GM19324 (cell line): ENCODE results near the gene SLC25A1.

Experiments
- ATAC-seq: cut with Tn5 transposase; IDR thresholded peaks from one replicate; pipeline ENCODE4 v1.9.1; 2021; ENCODE audit warnings: mild to moderate bottlenecking, moderate library complexity; ENCODE audit not compliant: unreplicated experiment, low FRiP score

Gene SLC25A1

DNA sequence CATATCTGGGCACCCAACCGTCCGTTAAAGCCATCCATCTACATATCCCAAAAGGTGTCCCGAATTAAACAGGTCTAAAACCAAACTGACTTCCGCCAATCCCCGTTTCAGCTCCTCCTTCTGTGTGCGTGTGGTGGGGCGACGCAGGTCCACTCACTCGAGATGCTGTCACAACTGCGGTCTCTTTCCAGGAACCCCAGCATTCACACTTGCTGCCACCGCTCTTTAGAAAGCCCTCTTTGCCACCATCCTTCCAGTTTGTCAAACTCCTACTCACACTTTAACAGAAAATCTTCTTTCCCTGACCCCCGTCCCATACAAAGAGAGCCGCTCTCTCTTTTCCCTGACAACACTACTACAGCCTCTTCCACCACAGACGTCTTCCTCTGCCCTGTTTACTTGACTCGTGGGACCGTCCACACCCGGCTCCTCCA lies 34.6 kb downstream of the SLC25A1 start:
- peak; percentile 3 for ATAC-seq

DNA sequence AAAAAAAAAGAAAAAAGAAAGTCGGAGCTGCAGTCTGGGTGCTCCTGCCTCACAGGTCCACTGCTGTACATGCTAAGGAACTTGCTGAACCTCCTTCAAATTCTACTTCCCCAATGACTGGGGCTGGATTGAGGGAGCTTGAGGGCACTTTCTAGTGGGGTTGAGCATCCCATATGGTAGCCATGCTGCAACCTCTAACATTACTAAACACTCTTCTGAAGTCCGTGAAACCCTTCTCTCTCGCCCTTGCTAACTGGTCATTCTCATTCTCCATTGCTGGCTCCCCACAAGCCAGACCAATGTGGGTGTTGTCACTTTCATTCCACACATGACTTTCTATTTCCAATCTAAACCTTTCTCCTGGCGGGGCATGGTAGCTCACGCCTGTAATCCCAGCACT lies 35.3 kb downstream of the SLC25A1 start:
- ATAC-seq: no peak

DNA sequence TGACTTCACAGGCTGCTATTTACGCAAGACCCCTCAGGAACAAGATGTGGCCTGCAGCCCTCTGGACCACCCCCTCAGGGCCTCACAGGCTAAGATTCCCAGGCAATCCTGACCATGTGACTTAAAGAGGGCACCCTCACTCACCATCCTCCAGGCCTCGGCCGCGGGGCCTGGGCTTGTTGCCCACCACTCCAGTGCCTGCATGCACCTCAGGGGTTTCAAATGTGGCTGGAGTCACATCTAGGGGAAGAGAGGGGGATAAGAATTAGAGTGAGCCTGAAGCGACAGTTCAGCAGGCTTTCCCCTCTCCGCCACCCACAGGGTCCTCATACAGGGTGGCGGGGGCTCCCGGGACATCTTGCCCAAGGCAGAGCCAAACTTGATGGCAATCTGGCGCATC lies 36.1 kb downstream of the SLC25A1 start:
- ATAC-seq: no peak

DNA sequence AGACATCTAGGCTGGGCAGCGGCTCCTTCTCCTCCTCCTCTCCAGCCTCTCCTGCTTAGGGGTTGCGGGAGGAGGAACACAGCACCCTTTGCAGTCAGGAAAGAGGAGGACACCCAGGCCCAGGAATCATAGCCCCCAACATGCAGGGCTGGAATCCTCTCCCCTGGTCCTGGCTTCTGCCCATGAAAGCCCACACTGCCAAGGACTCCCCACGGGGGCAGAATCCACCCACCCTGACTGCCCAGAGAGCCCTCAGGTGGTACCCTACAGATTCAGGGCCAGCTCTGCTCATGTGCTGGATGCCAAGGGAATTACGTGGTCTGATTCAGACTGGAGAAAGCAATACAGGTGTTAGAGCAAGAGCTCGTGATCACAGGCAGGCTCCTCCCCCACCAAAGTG lies 38.6 kb downstream of the SLC25A1 start:
- no peak for ATAC-seq

DNA sequence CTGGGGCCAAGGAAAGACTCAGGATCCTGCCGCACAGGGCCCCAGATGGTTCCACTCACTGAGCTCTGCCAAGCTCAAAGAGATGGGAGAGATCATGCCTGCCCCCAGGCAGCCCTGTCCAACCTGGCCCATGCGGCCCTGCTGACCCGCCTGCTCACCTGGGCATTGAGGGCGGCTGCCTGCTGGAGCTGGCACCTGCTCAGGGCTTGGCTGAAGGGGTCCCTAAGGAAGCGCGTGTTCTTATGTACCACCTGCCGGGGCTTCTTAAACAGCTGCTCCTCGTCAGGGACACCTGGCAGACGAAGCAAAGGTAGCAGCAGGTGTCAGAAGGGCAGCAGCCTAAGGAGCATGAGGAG lies 39.6 kb downstream of the SLC25A1 start:
- ATAC-seq: no peak

DNA sequence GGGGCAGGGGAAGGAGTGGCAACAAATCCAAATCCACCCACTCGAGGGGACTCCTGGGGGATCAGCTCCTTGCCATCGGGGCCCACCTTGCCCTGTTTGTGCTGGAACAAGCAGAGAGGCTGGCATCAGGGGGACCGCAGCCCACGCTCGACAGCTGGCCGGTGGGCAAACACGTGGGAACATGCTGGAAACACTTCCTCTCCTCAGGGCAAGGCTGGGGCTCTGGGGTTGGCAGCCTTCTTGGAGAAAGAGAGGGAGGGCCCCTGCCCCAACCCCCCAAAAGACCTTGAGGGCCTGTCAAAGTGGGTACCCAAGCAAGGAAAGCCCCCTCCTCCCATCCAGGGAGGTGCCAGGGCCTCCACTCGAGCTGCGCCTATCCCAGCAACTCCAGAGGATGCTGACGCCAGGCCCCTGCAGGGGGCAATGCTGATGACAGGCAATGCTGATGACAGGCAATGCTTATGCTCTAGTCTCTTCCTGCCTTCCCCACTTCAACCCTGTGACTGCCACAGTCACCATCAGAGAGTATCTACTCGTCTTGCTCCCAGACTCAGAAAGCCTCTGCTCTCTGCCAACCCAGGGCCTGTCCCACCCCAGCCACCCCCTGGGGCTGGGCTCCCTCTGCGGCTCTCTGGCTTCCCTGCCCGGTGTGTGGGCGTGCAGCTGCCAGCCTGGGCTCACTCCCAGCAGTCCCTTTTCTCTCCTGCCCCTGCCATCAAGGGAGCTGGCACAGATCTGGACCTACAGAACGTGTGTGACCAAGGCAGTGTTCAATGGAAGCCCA lies 40.1 kb downstream of the SLC25A1 start:
- ATAC-seq: no peak

DNA sequence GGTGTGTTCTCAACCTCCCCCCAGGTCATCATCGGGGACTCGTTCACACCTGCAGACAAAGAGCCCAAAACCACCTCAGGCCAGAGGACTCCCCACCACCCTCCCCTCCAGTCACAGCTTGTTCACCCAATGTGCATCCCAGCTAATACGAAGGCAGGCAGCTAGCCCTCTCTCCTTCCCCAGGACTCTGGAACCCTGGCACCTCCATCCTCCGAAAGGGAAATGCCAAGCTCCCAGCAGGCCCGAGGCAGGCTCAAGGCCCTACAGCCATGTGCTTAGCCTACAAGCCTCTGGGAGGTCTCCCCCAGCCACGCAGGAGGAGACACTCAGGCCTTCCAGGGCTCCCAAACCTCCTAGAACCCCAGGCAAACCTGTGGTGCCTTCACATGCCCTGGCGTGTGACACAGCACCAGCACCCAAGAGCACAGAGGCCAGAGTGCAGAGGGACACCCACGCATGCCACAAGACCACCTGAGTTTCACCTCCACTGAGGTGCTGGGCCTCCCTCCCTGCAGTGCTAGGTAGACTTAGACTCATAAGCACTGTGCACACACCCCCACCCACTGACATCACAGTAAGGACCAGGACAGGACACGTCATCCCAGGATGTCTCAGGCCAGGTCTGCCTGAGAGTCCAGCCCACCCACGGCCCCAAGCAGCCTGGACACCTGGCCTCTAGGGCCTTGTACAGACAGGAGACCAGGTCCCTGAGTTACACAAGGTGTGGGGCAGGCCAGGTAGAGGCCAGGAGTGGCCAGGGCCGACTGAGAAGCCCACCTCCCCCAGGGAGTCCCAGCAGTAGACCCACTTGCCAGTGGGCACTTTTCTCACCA lies 40.9 kb downstream of the SLC25A1 start:
- no peak for ATAC-seq

DNA sequence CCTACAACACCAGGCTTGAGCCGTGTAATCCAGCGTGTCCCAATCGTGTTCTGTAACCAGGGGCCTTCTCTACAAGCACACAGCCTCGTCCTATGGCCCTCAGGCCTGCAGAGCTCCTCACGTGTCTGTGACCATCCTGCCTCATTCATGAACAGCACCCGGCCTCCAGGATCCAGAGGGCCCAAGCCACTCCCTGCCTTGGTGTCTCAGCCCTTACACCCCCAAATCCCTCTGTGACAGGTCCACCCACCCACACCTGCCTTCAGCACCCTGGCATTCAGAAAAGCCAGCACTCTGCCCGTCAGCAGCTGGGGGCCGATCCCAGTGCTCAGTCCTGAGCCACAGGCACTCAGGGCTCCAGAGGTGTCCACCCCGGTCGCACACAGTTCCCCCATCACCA lies 41.6 kb downstream of the SLC25A1 start:
- ATAC-seq: no peak

DNA sequence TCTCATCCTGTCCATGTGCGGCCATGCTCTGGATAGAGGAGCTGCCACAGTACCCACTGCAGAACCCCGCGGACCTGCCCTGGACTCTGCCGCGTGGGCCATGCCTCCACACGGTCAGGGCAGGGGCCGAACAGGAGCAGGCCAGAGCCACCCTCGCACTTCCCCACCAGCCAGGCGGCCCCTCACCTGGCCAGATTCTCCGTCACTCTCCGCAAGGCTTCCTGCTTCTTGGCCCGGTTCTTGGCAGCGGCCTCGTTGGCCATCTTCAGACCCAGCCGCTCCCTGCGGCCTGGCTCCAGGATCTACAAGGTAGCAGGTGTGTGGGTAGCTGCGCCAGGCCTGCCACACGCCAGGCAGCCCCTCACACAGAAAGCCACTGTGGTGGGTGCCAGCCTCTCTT lies 43.7 kb downstream of the SLC25A1 start:
- no peak for ATAC-seq

DNA sequence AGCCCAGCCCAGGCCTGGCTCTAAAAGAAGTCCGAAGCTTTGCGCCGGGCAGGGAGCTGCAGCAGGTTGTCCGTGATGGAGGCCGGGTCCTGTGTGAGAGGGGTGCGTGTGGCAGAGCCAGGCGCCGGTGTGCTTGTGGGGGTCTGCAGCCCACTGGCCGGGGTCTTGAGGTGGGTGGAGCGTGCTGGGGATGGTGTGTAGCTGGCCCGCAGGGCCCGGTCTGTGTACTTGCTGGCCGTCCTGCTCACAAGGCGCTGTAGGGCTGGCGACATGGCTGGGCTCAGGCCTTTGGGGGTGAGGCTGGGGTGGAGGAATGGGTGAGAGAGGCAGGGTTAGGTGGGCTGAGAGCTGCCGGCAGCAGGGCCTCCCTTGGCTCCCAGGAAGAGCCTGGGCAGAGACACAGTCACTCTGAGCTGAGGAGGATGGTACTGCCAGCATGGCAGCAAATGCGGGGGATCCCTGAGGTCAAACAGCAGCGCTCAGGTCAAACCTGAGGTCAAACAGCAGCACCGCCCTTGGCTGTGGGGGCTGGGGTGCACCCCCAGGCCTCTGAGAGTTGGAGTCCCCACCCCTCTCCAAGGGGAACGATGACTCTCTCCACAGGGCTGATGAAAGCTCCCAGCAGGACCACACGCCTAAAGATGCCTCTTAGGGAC lies 44.2 kb downstream of the SLC25A1 start:
- ATAC-seq: no peak

DNA sequence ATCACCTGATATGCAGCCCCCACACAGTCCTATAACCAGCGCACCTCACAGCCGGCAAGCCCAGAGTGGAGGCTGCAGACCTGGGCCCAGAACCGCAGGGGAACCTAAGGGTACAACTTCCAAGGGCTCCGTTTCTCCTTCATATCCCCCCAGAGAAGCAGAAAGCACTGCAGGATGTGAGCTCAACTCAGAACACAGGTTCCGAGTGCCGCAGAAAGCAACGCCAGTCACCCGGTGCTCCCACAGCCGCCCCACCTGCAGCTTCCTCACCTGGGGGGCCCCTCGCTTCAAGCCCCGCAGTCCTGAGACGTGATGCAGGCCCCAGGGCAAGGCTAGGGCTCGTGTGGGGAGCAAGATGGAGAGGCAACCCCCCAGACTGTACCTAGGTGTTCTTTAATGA lies 45.0 kb downstream of the SLC25A1 start:
- no peak for ATAC-seq

DNA sequence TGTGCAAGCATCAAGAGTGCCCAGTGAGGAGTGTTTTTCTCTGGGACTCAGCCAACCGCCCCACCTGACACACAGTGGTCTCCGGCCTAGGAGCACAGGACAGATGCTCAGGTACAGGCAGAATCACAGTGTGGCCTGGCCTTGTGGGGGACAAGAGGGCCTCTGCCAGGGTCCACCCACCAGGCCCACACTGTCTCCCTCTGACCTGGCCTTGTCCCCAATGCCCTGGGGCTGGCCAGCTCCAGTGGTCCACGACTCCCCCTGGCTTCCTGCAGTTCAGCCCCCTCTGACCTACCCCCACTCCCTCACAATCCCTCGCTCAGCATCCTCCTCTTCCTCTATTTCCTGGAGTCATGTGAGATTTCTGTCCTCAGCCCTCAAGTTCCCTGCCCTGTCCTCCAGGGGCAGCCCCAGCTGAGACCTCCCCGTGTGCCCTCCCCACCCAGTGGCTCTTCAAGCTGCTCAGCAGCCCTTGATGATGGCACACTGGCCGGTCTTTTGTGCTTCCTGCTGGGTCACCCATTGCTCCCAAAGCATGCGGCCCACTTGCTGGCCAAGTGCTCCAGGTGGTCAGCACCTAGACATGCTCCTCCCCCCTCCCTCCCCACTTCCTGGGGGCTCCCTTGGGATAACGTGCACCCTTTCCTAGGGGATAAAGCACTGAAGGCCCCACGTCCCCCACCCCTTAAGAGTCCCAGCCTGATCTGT lies 45.7 kb downstream of the SLC25A1 start:
- no peak for ATAC-seq

DNA sequence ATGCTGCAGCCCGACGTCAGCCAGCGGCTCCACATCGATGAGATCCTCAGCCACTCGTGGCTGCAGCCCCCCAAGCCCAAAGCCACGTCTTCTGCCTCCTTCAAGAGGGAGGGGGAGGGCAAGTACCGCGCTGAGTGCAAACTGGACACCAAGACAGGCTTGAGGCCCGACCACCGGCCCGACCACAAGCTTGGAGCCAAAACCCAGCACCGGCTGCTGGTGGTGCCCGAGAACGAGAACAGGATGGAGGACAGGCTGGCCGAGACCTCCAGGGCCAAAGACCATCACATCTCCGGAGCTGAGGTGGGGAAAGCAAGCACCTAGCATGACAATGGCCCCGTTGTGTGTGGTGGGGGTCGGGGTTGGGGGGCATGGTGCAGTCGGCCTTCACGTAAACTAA lies 46.4 kb downstream of the SLC25A1 start:
- ATAC-seq: no peak

DNA sequence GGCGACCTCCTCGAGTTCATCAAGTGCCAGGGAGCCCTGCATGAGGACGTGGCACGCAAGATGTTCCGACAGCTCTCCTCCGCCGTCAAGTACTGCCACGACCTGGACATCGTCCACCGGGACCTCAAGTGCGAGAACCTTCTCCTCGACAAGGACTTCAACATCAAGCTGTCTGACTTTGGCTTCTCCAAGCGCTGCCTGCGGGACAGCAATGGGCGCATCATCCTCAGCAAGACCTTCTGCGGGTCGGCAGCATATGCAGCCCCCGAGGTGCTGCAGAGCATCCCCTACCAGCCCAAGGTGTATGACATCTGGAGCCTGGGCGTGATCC lies 46.9 kb downstream of the SLC25A1 start:
- no peak for ATAC-seq

DNA sequence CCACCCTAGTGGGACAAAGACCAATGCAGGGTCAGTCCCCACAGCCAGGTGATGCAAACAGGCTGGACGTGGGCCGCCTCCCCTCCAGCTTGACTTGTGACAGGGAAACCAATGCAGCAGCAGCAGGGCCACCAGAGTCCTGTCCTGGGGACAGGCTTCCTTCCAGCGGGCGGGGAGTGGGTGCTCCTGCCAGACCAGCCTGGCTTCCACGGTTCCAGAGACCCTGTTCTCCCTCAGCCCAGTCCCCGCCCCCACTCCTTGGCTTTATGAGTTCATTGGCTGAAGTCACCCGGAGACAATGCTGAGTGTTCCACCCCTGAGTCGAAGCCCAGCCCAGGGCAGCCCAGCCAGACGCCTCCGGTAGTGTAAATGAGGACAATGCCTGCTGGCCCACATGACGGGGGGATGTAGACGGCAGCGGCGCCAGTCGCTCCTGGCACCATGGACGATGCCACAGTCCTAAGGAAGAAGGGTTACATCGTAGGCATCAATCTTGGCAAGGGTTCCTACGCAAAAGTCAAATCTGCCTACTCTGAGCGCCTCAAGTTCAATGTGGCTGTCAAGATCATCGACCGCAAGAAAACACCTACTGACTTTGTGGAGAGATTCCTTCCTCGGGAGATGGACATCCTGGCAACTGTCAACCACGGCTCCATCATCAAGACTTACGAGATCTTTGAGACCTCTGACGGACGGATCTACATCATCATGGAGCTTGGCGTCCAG lies 47.4 kb downstream of the SLC25A1 start, which contains the start of gene TSSK2:
TSSK2 (plus strand) TSS at position 350 of the 726 bp plus-strand sequence; CDS start at position 442, 92 bp downstream.
- ATAC-seq: no peak

DNA sequence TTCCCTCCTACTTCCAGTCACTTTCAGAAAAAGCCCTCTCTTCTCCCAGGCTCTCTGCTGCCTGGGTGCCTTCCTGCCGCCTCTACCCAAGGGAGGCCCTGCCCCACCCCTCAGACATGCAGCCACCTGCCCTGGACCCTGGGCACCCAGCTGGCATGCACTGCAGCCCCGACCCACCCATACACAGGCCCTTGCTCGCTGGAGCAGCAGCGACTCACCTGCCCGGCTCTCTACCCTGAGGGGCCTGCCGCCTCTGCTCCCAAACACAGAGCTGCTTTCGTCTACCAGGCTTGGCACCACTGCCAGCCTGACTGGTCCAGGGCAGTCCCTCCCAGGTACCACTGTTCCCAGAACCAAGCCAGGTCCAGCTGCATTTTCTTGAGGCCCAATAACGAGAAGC lies 48.7 kb downstream of the SLC25A1 start:
- no peak for ATAC-seq

DNA sequence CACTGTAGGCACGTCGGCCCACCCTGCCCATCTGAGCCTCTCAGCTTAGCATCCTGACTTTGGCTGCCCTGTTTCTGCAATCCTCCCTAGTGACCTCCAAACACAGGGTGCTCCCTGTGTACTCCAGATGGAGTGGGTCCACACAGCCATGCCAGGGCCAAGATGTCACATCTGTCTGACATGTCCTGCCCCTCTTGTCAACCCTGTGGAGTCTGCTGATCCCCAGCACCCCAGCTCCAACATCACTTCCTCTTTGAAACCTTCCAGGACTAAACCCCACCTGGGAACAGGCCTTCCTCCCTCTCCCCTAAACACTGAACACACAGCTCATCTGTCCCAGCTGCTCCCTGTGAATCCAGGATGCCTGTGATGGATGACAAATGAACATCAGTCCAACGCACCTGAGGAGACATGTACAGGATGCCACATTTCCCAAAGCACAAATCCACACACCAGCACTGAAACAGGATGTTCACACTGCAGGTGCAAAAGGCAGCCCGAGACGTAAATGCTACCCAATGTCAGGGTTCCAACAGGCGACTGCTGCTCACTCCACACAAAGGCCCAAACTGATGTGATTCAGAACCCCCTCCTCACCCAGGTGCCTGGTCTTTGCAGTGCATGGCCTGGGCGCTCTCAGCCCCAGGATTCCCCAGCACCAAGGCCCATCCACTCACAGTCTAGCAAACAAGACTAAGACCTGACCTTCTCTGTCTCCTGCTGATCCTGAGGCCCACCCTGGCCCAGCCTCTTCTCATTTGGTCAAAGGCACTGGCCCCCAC lies 49.4 kb downstream of the SLC25A1 start:
- no peak for ATAC-seq

DNA sequence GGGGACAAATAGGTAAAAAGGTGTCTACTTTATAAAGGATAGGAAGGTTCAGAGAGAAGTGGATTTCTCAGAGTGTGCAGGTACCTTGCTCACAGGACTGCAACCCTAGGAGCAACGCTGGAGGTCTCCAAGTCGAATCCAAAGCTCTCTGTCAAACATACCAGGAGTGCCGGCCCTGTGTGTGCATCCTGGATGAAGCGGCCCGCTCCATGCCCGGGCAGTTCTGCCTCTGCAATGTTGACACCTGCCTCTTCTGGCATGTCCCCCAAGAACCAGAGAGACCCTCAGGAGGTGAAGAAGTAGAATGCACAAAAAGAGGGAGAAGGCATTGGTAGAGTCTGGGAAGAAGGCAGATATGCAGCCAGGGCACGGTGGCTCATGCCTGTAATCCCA lies 50.5 kb downstream of the SLC25A1 start:
- no peak for ATAC-seq

DNA sequence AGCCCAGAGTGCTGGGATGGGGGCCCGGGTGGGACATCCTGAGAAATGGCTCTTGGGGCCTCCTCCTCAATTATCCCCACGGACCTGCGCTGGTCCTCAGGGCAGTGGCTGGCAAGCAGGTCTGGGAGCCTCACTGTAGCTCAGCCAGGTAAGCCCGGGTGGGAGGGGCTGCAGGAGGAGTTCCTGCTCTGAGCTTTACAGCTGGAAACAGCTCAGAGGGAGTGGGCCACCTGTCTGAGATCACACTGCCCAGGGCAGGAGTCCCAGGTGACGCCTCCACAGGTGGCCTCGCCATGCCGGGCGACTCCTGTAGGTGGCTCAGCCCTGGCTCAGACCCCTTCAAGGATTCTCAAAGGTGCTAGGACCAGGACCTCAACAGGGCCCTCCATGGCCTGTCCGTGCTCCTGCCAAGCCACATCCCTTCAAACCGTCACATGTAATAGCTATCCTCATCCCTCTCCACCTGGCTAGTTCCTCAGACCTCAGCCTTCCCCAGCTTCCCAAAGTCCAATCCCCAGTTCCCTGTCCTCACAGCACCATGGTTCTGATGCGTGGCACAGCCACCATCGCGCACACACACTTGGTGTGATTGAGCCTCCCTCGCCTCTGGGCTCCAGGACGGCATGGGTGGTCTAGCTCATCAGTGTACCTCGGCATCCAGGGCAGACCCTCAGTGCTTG lies 51.1 kb downstream of the SLC25A1 start:
- no peak for ATAC-seq
